IPS DF 4.7 (cell line): ENCODE data around the gene GMFB.

ENCODE experiments used
- DNase-seq: peaks from one replicate; pipeline ENCODE4 v3.0.0-alpha.2; 2013; ENCODE audit warnings: low spot score; ENCODE audit errors: extremely low read depth

GMFB gene

DNA sequence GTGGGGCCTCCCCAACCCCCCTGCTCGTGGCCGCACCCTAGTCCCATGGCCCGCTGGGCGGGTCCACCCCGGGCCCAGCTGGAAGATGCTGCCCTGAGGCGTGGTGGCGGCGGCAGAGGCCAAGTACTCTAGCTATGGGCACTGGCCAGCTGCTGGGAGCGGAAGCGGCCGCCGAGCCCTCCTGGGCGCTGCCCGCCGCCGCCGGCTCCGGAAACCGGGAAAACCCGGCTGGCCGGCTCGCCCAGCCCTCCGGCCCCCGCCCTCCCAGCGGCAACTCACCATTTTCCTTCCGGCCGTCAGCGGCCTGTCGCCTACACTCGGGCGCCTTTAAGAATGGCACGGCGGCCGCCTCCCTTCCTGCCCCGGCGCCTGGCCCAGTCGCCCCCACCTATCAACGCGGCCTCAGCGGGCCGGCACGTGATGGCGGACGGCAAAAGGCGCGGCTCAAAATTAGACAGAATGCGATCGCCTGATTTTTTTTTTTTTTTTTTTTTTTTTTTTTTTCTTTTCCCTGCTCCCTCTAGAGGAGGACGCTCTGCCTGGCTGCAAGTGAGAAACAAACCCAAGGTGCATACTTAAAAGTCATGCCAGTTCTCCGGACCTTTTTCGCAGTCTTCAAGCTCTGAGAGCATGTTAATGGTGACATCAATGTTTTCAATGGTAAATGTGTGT lies at the start of gene GMFB:
Gene GMFB (minus strand): TSS at position 335 of the 672 bp plus-strand sequence. CDS start 53 bp downstream, at position 282.
- DNase-seq: no peak

DNA sequence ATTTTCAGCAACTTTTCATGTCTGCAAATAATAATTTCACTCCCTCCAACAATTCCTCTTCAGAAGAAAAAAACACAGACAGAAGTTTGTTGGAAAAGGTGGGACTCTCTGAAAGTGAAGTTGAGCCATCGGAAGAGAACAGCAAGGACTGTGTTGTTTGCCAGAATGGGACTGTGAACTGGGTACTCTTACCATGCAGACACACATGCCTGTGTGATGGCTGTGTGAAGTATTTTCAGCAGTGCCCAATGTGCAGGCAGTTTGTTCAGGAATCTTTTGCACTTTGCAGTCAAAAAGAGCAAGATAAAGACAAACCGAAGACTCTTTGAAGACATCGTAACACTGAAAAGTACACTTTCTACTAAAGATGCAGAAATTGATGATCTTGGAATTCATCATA lies 49.3 kb upstream of the GMFB start:
- DNase-seq: no peak

DNA sequence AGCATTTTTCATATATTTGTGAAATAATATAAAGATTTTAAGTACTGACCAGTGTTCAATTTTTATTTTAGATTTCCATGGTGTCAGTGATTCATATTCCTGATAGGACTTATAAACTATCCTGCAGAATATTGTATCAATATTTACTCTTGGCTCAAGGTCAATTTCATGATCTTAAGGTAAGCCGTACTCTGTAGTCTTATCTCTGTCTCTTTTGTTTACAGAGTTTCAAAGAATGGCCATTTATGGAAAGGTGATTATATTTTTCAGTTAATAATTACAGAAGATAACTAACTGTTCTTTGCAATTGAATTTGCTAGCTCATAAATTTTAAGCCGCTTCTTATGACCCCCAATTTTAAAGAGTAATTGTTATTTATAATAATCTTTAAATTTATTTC lies 48.9 kb upstream of the GMFB start:
- DNase-seq: no peak

DNA sequence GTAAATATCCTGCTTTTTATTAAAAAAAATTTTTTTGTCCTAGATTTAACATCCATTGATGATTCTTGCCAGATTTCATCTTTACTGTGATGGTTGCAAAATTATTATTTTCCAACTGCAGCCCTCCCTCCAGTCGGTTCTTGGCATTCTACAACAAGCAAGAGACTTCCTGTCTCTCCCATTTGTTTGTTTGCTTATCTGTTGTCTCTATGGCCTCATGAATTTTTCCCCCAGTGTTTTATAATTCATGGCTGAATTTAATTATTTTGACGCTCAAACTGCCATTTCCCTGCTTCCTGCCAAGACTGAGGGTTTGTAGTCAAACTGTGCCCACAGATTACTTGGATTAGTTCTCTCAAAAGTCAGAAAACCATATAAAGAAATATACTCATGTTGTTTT lies 46.9 kb upstream of the GMFB start:
- no peak for DNase-seq

DNA sequence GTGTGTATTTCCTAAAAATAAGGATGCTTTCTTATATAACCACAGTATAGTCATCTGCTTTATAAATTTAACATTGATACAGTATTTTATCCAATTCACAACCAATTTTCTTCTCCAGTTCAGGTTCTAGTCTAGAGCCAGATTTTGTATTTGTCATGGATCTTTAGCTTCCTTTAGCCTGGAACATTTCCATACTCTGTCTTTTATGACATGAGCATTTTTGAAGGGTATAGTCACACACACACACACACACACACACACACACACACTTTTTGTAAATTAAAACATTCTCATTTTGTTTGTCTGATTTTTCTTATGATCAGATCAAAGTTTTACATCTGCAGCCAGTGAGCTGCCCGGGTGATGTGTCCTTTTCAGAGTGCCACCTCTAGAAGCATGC lies 46.3 kb upstream of the GMFB start:
- DNase-seq: no peak

DNA sequence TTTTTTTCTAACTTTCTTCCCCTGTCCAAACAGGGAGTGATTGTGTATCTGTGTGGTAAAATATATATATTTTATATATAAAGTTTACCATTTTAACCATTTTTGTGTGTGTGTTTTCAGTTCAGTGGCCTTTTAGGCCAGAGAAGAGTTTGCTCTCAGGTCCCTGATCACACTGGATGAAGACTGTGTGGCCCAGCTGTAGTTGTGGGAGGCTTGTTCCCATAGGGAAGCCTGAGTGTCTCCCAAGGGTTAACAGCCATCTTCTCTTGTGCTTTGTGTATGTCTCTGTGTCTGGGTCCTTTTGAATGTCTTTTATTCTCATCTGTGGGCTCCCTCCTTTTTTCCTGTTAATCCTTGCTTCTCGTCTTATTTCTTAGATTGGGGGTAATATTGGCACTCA lies 44.3 kb upstream of the GMFB start:
- DNase-seq: no peak

DNA sequence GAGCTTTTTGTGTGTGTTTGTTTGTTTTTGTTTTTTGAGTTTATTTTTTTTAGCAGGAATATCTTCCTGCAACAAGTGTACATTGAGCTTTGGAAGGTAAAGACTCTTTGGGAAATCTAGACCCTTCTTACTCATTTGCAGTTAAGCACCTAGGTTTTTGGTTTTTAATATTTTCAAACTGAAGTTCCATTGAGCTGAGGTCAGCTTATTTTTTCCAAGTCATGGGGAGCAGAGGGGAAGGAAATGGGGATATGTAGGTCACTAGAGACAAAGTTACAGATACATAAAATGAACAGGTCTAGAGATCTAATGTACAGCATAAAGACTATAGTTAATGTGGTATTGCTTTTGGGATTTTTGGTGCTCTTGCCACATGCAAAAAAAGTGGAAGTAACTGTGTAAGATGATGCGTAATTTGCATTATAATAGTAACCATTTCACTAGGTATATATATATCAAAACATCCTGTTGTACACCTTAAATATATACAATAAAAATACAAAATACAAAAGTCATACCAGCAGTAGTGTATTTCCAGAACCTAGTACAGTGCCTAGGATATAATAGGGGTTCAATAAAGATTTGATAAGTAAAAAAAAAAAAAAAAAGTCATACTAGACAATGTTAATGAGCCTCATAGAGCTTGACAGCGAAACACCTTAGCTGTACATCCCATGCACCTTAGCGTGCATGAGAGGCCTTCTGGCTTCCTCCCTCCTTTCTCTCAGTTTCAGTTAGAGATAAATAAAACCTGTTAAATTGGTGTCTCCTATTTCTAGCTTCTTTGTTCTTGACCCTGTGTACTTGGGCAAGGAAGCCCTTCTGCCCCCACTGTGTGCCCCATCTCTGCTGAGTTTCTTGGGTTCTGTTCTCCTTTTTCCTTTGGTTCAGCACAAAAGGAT lies 43.6 kb upstream of the GMFB start:
- DNase-seq: no peak

DNA sequence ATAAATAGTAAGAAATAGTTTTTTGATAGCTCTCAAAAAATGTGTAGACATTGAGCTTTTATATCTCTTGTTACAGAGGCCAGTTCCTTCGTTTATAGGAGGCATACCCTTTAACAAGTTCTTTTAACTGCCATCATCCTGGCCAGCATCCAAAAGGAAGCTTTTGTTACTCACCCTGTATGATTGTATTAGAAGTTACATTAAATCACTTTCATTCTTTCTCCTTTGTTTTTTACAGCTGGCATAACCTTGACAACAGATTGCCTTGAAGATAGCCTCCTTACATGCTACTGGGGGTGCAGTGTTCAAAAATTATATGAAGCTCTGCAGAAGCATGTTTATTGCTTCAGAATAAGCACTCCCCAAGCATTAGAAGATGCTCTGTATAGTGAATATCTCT lies 41.0 kb upstream of the GMFB start:
- DNase-seq: no peak

DNA sequence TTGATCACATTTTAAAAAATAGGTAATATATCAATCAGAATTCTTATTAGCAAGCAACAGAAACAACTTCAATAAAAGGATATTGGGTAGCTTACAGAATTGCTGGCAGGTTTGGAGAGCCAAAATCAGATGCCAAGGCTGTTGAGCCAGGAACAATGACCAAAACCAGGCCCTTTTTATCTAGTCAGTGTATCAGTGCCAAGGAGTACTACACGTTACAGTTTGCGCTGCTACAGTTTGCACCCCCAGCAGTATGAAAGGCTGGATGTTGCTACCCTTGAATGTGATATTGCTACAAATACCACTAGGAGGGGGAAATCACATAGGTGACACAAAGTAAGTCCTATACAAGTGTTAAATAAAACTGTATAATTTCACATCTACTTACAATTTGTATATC lies 40.2 kb upstream of the GMFB start:
- DNase-seq: no peak

DNA sequence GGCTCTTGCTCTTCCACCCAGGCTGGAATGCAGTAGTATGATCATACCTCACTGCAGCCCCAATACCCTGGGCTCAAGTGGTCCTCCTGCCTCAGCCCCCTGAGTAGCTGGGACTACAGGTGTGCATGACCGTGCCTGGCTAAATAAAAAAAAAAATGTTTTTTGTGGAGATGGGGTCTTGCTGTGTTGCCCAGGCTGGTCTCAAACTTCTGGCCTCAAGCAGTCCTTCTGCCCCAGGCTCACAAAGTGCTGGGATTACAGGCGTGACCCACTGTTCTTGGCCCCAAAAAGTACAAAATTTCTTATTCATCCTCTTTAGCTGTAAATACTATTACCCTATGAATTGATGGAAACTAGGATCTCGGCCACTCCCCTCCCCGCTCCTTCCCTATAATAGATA lies 35.6 kb upstream of the GMFB start:
- no peak for DNase-seq

DNA sequence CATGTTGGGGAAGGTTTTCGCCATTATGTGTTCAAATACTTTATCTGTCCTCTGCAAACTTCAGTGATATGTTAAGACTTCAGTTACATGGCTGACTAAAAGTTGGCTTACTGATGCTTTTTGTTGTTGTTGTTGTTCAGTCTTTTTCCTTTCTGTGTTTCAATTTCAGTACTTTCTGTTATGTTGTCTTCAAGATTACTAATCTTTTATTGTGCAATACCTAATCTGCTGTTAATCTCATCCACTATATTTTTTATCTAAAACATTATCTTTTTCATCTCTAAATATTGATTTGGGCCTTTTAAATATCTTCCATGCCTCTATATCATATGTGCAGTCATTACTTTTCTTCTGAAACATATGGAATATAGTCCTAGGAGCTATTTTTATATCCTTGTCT lies 27.9 kb upstream of the GMFB start:
- DNase-seq: no peak

DNA sequence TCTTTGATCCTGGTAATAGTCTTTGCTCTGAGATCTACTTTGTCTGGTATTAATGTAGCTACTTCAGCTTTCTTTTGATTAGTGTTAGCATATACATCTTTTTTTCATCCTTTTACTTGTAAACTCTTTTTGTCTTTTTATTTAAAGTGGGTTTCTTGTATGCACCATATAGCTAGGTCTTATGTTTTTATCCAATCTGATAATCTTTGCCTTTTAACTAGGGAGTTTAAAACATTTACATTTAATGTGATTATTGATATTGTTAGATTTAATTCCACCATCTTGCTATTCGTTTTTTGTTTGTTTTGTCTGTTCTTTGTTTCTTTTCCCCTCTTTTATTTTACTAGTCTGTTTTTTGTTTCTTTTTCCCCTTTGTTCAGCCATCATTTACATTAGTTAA lies 26.9 kb upstream of the GMFB start:
- DNase-seq: no peak

DNA sequence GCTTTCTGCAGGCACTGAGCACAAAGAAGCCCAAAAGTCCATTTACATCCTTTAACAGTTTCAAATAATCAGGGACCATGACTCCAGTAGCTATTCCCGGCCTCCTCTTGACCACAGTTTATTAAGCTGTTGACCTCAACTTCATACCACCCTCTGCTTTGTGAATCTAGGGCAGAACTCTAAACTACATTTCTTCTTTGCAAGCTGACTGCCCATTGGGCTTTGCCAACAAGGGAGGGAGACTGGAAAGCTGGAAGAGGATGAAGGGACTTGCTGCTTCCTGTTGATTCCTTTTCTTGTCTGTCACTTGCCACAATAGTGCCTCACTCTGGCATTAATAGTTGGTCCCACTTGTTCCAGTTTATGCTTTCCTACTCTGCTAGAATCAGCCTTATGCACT lies 23.6 kb upstream of the GMFB start:
- no peak for DNase-seq

DNA sequence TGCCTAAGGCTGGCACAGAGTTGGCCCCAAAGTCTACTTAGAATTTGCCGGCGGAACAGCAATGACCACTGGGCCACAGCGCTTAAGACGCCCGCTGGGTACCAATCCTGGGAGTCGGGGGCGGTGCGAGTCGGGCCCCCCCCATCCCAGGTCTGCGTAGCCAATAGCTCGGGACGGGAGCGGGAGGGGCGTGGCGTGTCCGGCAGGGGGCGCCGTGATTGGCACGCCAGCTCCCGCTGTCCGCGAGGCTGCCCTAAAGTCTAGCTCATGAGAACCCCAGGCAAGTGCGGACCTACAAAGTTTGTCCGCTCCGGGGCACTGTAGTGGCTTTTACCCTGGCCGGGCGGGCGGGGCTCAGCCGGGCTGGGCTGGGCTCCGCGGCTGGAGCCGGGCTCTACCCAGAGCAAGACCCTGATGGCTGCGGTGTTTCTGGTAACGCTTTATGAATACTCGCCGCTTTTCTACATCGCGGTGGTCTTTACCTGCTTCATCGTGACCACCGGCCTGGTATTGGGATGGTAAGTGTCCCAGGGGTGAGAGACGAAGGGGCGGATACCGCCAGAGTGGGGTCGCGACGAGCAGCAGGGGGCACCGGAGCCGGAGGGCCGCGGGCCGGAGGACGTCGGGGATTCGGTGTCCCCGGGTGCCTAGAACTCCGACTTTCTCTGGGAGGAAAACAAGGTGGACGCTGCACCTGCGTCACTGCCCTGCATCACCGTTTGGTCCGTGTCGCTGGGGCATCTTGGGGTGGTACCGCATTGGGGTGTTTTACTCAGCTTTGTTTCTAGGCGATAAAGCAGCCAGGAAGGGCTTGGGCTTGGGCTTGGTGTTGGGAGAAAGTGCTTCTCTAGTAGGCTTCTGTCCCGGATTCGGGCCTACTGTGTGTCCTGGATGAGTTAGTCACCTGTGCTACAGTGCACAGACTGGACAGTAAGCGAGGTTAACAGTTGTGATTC lies 21.0 kb upstream of the GMFB start, which contains the start of gene CGRRF1:
Gene CGRRF1 (plus strand): TSS at position 361 of the 956 bp plus-strand sequence. CDS start 54 bp downstream, at position 415.
- DNase-seq: no peak

DNA sequence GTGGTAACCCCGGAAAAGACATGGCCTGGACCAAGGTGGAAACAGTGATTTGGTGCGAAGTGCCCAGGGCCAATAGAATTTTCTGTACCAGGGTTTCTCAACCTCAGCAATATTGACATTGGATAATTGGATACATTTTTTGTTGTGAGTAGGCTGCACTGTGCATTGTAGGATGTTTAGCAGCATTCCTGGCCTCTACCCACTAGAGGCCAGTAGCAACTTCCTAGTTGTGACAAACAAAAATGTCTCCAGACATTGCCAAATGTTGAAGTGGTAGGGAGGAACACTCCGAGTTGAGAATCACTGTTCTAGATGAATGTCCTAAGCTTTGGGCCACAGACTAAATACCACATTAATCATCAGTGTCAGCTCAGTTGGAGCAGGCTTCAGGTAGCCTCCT lies 14.7 kb upstream of the GMFB start:
- DNase-seq: no peak

DNA sequence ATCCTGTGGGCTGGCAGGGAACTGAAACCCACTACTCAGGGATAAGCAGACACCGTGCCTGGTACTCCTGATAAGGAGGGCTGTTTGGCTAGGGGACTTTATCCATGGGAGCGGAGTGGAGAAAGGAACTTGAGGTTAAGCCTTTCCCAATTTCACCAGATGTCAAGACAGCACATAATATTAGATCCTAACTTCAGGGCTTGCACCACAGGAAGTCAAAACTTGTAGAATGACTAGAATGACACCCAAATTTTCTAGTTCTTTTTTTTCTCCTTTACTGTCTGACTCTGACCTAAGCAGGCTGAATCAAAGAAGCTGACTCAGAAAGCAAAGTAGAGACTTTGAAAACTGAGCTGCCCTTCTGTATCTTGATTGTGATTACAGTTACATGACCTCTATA lies 13.8 kb upstream of the GMFB start:
- DNase-seq: no peak

DNA sequence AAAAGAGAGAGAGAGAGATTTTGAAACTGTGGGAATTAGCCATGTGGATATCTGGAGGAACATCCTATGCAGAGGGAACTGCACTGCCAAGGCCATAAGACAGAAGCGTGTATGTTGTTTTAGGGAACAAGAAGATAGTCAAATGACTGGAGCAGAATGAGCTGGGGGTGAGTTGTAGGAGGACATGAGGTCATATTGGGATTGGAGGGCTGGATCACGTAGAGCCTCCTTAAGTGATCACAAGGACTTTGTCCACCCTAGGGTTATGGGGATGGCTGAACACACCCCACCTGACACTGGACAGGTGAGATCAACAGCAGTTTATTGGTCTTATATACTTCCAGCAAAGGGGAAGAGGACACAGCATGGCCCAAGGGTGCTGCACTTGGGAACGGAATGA lies 12.7 kb upstream of the GMFB start:
- DNase-seq: no peak

DNA sequence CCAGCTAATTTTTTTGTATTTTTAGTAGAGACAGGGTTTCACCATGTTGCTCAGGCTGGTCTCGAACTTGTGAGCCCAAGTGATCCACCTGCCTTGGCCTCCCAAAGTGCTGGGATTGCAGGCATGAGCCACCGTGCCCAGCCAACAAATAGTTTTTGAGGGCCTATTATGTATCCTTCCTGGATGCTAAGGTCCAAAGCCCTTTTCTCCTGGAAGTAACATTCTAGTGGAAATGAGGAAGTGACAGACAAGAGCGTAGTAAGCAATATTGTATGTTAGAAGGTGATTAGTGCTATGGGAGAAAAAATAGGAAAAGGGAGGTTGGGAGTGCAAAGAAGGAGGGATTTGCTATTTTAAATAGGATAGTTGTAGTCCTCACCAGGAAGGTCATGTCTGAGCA lies 12.0 kb upstream of the GMFB start:
- no peak for DNase-seq

DNA sequence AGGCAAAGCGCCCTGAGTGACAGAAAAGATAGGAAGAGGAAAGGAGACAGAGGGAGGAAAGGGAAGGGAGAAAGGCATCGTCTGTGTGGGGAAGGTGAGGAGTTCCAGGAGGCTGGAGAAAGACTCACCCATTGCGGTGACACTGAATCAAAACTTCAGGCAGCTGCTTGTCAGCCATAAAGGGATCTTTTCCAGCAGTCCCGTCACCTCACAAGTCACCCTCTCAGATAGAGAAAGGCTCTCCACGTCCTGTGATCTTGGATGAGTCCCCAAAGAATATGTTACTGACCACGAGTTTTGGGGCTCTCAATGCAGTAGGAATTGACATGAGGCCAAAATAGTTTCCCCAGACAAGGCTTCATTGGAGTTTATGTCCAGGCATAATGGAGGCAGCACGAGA lies 9.8 kb upstream of the GMFB start:
- no peak for DNase-seq

DNA sequence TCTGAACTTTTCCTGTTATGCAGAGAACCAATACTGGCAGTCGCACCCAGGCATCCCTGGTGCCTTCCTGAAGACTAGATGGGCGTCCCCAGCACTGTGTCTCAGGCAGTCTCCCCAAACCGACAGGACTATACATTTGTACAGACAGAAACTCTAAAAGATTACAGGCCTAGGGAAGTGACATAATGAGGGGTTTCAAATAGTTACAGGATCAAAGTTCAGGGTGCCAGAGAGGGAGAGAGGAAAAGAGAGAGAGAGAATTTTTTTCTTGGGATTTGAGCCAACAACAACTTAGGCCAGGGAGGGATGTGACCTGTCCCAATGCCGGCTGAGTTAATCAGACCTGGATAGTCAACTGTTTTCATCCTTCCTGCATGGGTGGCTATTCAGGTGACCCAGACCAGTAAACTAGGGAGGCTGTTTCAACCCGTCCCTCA lies 9.3 kb upstream of the GMFB start:
- DNase-seq: no peak

DNA sequence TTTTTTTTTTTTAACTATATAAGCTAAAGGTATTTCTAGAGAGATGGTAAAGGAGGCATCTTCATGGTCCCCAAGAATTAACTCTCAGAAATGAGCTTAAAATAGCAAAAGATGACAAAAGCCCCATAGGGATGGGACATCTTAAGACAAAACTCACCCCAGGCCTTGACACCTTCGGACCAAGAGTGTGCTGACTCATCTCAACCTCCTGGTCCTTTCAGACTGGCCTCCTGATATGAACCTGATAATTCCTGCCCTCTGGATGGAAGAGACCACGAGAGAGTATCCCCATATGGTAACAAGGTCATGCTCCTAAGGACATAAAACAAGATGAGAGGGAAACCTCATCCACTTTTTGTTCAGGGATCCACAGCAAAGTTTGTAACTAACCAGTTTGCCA lies 8.4 kb upstream of the GMFB start:
- no peak for DNase-seq

DNA sequence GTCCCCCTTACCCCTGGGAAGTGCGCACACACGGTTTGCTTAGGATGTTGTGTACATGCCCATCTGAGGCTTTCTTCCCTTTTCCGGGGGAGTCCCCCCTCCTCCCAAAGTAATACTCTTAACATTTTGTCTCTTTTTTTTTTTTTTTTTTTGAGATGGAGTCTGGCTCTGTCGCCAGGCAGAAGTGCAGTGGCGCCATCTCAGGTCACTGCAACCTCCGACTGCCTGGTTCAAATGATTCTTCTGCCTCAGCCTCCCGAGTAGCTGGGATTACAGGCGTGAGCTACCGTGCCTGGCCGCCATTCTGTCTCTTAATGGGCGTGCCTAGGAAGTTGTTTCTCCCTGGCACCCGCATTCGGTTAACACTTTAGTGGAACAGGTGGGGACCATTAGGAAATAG lies 4.5 kb upstream of the GMFB start:
- no peak for DNase-seq
